HG02610 (cell line): ENCODE results near the gene SPATA45.
"Not testable (repeated sequence)": the region's sequence is repeated elsewhere in the genome, so short reads cannot be mapped to it uniquely, and the experiment has no call there.

ENCODE experiments used
- ATAC-seq: cut with Tn5 transposase; IDR thresholded peaks from one replicate; pipeline ENCODE4 v1.9.1; 2021; ENCODE audit warnings: mild to moderate bottlenecking, moderate library complexity; ENCODE audit not compliant: unreplicated experiment

The SPATA45 gene

DNA sequence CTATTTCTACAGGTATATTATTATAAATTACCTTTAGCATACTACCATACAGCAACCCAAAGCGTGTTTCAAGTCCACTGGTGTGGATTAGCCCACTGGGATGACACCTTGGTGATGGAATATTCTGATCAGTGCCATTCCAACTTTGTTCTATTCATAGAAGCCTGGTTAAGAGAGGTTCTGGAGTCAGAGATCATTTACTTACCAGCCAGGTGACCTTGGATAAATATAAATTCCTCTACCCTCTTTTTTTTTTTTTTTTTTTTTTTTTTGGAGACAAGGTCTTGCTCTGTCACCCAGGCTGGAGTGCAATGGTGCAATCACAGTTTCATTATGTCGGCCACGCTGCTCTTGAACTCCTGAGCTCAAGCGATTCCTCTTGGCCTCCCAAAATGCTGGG lies at the start of gene SPATA45:
TSS of gene SPATA45 (minus strand) at position 101 of the 400 bp plus-strand sequence. CDS start 11,500 bp downstream, outside the sequence.
- no peak for ATAC-seq

DNA sequence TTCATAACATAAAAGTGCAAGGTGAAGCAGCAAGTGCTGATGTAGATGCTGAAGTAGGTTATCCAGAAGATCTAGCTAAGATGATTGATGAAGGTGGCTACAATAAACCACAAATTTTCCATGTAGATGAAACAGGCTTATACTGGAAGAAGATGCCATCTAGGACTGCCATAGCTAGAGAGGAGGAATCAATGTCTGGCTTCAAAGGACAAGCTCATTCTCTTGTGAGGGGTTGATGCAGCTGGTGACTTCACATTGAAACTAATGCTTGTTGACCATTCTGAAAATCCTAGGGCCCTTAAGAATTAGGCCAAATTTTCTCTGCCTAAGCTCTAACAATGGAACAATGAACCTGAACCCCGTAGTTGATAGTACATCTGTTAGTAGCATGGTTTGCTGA lies 44.7 kb upstream of the SPATA45 start:
- ATAC-seq = no peak

- ATAC-seq = no peak
Observed at GRCh38 chr1:212884592-212884991, 37.1 kb upstream of the SPATA45 start.

GRCh38 chr1:212879947-212880690 lies 32.7 kb upstream of the SPATA45 start:
- no peak for ATAC-seq

GRCh38 chr1:212878418-212878817 lies 31.0 kb upstream of the SPATA45 start:
- ATAC-seq = no peak

GRCh38 chr1:212873518-212873917 lies 26.1 kb upstream of the SPATA45 start:
- ATAC-seq = peak; percentile 84

- no peak for ATAC-seq
Observed at GRCh38 chr1:212871976-212872375, 24.5 kb upstream of the SPATA45 start.

DNA sequence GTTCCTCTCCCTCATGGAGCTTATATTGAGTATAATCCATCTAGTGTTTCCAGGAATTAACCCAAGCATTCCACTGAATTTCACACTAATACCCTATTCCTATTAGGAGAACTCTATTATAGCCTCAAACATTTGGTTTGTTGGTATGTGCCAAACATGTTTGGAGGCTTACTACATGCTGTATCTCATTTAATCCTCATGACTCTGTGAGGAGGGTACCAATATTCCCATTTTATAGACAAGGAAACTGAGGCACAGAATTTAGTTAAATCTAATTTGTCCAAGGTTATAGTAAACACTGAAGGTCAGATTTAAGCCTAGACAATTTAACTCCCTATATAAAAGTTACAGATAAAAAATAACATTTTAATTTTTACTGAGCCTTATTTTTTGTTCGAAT lies 19.7 kb upstream of the SPATA45 start:
- no peak for ATAC-seq

- ATAC-seq = no peak
Observed at GRCh38 chr1:212864201-212864600, 16.8 kb upstream of the SPATA45 start.

GRCh38 chr1:212863345-212863744 lies 15.9 kb upstream of the SPATA45 start:
- ATAC-seq = not testable (repeated sequence)

DNA sequence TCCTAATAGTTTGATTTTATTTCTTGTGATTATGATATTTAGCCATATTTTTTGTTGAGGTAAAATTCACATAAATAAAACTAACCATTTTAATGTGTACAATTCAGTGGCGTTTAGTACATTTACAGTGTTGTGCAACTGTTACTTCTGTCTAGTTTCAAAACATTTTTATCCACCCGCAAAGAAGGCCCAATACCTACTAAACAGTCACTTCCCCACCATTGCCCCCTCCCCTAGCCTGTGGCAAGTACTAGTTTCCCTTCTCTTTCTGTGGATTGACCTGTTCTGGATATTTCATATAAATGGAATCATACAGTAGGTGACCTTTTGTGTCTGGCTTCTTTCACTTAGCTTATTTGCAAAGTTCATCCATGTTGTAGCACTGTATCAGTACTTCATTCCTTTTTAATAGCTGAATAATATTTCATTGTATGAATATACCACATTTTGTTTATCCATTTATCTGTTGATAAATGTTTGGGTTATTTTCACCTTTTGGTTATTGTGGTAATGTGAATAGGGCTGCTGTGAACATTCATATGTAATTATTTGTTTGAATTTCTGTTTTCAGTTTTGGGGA lies 14.8 kb upstream of the SPATA45 start:
- no peak for ATAC-seq

DNA sequence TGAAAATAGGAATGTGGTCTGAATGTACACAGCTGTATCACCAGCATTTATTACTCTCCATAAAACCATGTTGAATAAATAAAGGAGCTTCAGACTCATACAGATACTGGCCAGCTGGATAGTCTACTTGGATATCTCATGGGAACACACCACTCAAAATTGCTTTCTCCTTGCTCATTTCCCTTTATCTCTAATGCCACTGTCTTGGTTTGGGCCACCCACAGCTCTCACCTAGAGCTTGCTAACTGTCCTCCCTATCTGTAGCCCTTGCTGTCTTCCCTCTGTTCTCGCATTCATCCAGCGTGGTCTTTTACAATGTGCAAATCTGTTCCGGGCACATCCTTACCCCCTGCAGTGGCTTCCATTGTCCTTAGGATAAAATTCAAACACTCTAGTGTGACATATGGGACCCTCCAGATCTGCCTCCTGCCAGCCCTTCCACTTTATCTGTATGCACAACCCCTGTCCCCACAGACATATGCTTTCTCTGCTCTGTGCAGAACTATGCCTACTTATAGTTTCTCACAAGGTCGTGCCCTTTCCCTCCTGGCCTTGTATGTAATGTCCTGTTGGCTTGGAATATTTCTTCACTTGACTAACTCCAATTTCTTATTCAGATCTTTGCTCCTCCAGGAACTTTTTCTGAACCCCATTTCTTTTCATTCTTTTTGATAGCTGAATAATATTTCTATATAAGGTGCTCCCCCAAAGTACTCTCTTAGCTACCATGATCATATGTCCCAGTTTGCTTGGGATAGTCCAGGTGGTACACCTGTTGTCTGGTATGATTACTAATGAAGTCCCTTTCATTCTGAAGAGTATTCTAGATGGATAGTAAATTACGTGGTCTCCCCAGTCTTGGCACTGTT lies 13.5 kb upstream of the SPATA45 start:
- no peak for ATAC-seq

GRCh38 chr1:212858461-212859265 lies 11.2 kb upstream of the SPATA45 start:
- ATAC-seq = peak; percentile 9

GRCh38 chr1:212857992-212858460 lies 10.6 kb upstream of the SPATA45 start, which contains the start of gene FLVCR1:
Gene FLVCR1 (plus strand): TSS chr1:212858275. CDS start chr1:212858453, 178 bp downstream.
- peak; percentile 98 for ATAC-seq

DNA sequence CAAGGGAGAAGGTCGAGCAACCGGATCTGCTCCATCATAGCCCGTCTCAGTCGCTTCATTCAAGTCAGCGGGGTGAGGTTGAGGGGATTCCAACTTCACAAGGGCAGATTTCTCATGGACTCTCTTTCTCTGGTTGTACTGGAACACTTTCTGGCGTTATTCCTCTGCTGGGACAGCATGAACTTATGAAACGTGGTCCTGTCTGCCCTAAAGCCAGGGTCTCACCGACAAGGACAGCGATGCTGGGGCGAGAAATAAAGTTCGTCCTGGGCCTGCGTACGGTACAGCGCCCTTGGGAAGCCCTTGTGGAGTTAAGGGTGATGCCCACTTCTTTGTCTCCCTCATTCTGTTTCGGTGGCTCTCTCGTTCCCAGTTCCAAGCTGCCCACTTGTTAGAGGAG lies 9.3 kb upstream of the SPATA45 start:
- no peak for ATAC-seq

- no peak for ATAC-seq
Observed at GRCh38 chr1:212853658-212854057, 6.2 kb upstream of the SPATA45 start.

- no peak for ATAC-seq
Observed at GRCh38 chr1:212852105-212852688, 4.7 kb upstream of the SPATA45 start.

DNA sequence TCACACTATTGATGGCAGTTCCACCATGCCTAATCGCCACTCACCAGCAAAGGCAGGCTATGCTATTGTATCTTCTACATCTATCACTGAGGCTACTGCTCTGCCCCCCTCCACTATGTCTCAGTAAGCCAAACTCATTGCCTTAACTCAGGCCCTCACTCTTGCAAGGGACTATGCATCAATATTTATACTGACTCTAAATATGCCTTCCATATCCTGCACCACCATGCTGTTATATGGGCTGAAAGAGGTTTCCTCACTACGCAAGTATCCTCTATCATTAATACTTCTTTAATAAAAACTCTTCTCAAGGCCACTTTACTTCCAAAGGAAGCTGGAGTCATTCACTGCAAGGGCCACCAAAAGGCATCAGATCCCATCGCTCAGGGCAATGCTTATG lies 2.9 kb downstream of the SPATA45 start:
- not testable (repeated sequence) for ATAC-seq

- no peak for ATAC-seq
Observed at GRCh38 chr1:212838145-212838544, 9.3 kb downstream of the SPATA45 start.
